PFSK-1 (cell line): ENCODE data around the gene PTPN11.

ENCODE experiments used
- FOXP2 ChIP-seq: optimal IDR thresholded peaks from 2 replicates; pipeline ENCODE3; 2011; ENCODE audit warnings: borderline replicate concordance, control low read depth, inconsistent platforms; ENCODE audit not compliant: insufficient read depth; ENCODE audit errors: extremely low read length, extremely low read depth
- POLR2AphosphoS5 ChIP-seq: IDR thresholded peaks from 2 replicates; pipeline ENCODE4 v1.6.1; 2012; ENCODE audit warnings: low read depth, mild to moderate bottlenecking, control low read depth, low read length, moderate library complexity
- REST ChIP-seq, 2 experiments: IDR thresholded peaks; 2 replicates each; pipeline versions ENCODE4 v1.6.1 to v1.8.0; 2011 to 2012; ENCODE audit warnings: low read depth in 2 of 2, low read length in 2 of 2, control low read depth in 1 of 2, inconsistent platforms in 1 of 2, mild to moderate bottlenecking in 1 of 2, moderate library complexity in 1 of 2; ENCODE audit not compliant: insufficient read depth in 1 of 2
- SIN3A ChIP-seq: IDR thresholded peaks from 2 replicates; pipeline ENCODE4 v1.6.1; 2012; ENCODE audit warnings: mild to moderate bottlenecking, low read length, moderate library complexity, borderline replicate concordance; ENCODE audit not compliant: insufficient read depth
- TAF1 ChIP-seq: IDR thresholded peaks from 2 replicates; pipeline ENCODE4 v1.6.1; 2012; ENCODE audit warnings: low read length, control low read depth, borderline replicate concordance; ENCODE audit not compliant: insufficient read depth

PTPN11 gene

GRCh38 chr12:112479413-112479812 lies 60.7 kb downstream of the PTPN11 start:
- TF ChIP-seq SIN3A: no peak
- no peak for TF ChIP-seq FOXP2
- TF ChIP-seq POLR2AphosphoS5: no peak
- TF ChIP-seq REST (IDR thresholded peaks at IDR 0.05; ENCODE audit: insufficient read depth in 1 of 2, low read depth in 2 of 2, low read length in 2 of 2): no peak
- no peak for TF ChIP-seq TAF1

DNA sequence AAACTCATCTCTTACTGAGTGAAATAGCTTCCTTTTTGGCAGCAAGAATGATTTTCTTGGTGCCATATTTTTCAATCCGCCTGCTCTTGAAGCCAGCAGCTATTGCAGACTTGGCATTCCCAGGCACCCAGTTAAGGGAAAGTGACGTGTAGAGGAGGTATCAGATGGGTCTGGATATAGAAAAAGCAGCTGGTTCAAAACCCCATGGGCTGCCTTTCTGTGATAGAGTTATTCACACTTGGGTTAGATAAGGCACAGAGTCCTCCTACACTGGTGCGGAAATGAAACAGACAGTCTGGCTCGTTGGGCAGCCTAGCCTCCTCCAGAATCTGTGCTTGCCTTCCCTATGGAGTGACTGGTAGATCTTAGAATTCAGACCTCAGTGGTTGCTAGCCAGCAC lies 62.2 kb downstream of the PTPN11 start:
- no peak for TF ChIP-seq POLR2AphosphoS5
- no peak for TF ChIP-seq FOXP2
- TF ChIP-seq TAF1: no peak
- TF ChIP-seq SIN3A: no peak
- no peak for TF ChIP-seq REST (IDR thresholded peaks at IDR 0.05; ENCODE audit: insufficient read depth in 1 of 2, low read depth in 2 of 2, low read length in 2 of 2)

DNA sequence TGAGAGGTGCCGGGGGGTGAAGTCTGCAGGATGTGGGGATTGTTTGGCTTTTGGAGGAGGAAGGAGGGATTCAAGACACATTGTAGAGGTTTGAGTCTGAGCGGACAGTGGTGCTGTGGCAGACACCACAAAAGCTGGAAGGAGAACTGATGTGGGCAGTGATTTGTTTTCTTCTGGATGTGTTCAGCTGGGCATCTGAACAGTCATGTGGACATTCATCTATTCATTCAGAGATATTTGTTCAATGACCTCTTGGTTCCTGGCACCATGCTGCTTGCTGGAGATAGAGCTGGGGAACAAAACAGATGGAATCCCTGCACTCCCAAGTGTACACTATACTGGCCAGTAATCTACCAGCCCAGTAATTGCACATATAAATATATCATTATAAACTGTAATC lies 64.0 kb downstream of the PTPN11 start:
- TF ChIP-seq SIN3A (no peak), POLR2AphosphoS5 (no peak), FOXP2 (no peak), REST (IDR thresholded peaks at IDR 0.05; ENCODE audit: insufficient read depth in 1 of 2, low read depth in 2 of 2, low read length in 2 of 2) (no peak), TAF1 (no peak)

DNA sequence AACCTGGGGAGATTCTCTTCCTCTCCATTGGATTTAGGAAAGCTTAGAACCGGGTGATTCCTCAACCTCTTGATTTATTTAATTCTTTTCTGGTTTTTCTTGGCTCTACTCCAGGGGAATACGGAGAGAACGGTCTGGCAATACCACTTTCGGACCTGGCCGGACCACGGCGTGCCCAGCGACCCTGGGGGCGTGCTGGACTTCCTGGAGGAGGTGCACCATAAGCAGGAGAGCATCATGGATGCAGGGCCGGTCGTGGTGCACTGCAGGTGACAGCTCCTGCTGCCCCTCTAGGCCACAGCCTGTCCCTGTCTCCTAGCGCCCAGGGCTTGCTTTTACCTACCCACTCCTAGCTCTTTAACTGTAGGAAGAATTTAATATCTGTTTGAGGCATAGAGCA lies 67.6 kb downstream of the PTPN11 start:
- no peak for TF ChIP-seq TAF1
- TF ChIP-seq POLR2AphosphoS5: no peak
- no peak for TF ChIP-seq FOXP2
- no peak for TF ChIP-seq SIN3A
- no peak for TF ChIP-seq REST (IDR thresholded peaks at IDR 0.05; ENCODE audit: insufficient read depth in 1 of 2, low read depth in 2 of 2, low read length in 2 of 2)

DNA sequence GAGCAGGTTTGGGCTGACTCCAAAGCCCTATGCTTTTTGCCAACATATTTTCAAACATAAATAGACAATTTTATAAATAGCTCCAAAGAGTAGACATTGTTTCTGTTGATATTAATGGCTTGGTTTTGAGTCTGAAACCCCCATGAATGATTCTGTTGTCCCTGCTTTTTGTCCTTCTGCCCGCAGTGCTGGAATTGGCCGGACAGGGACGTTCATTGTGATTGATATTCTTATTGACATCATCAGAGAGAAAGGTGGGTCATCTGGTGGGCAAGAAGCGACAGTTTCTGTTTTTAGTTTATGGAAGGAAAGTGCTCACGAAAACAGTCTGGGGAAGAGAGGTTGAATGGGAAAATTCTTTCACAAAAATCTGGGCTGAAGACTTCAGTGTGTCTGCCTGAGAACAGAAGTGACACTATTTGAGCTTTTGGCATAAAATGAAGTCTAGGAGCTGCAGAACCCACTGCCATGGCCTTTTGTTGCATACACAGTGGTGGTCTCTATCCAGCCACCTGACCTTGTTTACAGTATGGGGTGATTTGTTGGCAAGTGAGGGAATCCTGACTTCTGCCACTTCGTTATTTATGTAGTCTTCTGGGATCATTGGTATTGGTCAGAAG lies 69.6 kb downstream of the PTPN11 start:
- TF ChIP-seq TAF1 (no peak), FOXP2 (no peak), REST (IDR thresholded peaks at IDR 0.05; ENCODE audit: insufficient read depth in 1 of 2, low read depth in 2 of 2, low read length in 2 of 2) (no peak), SIN3A (no peak), POLR2AphosphoS5 (no peak)
